Measurements from ENCODE around the gene FGF2.
A peak's percentile ranks its signal among the peaks of the same experiment; 100 is the strongest.

Gene FGF2

GRCh38 chr4:122836941-122837340 lies 10.3 kb downstream of the FGF2 start:
- Histone ChIP-seq H4K8ac (ENCODE audit: low read length) (no peak overlapping the region), H2BK12ac (ENCODE audit: low read length in 2 of 2) (no peak overlapping the region), H2BK120ac (ENCODE audit: low read depth, low read length) (no peak overlapping the region), H2AK5ac (ENCODE audit: low read length, severe bottlenecking) (no peak overlapping the region), H3K18ac (ENCODE audit: low read depth in 1 of 2, low read length in 2 of 2) (no peak overlapping the region), H3K23ac (ENCODE audit: low read length in 2 of 2) (no peak overlapping the region), H3K9ac (ENCODE audit: low read length) (no peak overlapping the region), H4K91ac (ENCODE audit: low read length) (no peak overlapping the region), H3K9me3 (ENCODE audit: control insufficient read depth, low read length) (no peaks in the 10 kb centered on the region), H3K4me3 (ENCODE audit: insufficient read depth in 1 of 2, low read depth in 1 of 2, low read length in 2 of 2) (no peak overlapping the region), H3K27me3 (ENCODE audit: control insufficient read depth in 1 of 2, insufficient read depth in 1 of 2, low read length in 2 of 2) (no peaks in the 10 kb centered on the region), H3K4me2 (ENCODE audit: low read length, poor library complexity, severe bottlenecking) (no peak overlapping the region), H3K14ac (ENCODE audit: low read length in 2 of 2) (no peak overlapping the region), H3K4me1 (ENCODE audit: control insufficient read depth, insufficient read depth, low read depth, low read length) (peaks cover 1% of the 10 kb centered on the region), H3K27ac (ENCODE audit: low read length, poor library complexity, severe bottlenecking) (no peak overlapping the region), H2BK5ac (ENCODE audit: low read depth, low read length, poor library complexity, severe bottlenecking) (no peak overlapping the region), H3K4ac (ENCODE audit: low read depth in 1 of 2, low read length in 2 of 2) (no peak overlapping the region), H2AFZ (ENCODE audit: low read depth, low read length) (no peak overlapping the region), H3K79me1 (replicated peaks; ENCODE audit: low read length, poor library complexity, severe bottlenecking) (peaks cover 3% of the 10 kb centered on the region), H2BK15ac (ENCODE audit: low read depth, poor library complexity, severe bottlenecking) (no peak overlapping the region), H3K36me3 (ENCODE audit: control insufficient read depth in 1 of 2, insufficient read depth in 2 of 2, low read depth in 1 of 2, low read length in 2 of 2) (peaks cover 15 to 37% of the 10 kb centered on the region in 2 experiments)
- DNase-seq = no peak
- WGBS = 100% methylated on average over 1 of the region's 2 CpGs

- Histone ChIP-seq H2BK15ac (ENCODE audit: low read depth, poor library complexity, severe bottlenecking) (no peak overlapping the region), H3K4me2 (ENCODE audit: low read length, poor library complexity, severe bottlenecking) (no peak overlapping the region), H3K27ac (ENCODE audit: low read length, poor library complexity, severe bottlenecking) (no peak overlapping the region), H4K91ac (ENCODE audit: low read length) (no peak overlapping the region), H3K36me3 (ENCODE audit: control insufficient read depth in 1 of 2, insufficient read depth in 2 of 2, low read depth in 1 of 2, low read length in 2 of 2) (peaks cover 15 to 37% of the 10 kb centered on the region in 2 experiments), H3K4ac (ENCODE audit: low read depth in 1 of 2, low read length in 2 of 2) (no peak overlapping the region), H3K23ac (ENCODE audit: low read length in 2 of 2) (no peak overlapping the region), H2BK5ac (ENCODE audit: low read depth, low read length, poor library complexity, severe bottlenecking) (no peak overlapping the region), H3K9ac (ENCODE audit: low read length) (no peak overlapping the region), H3K4me3 (ENCODE audit: insufficient read depth in 1 of 2, low read depth in 1 of 2, low read length in 2 of 2) (no peak overlapping the region), H2BK12ac (ENCODE audit: low read length in 2 of 2) (no peak overlapping the region), H2AK5ac (ENCODE audit: low read length, severe bottlenecking) (no peak overlapping the region), H3K14ac (ENCODE audit: low read length in 2 of 2) (no peak overlapping the region), H3K79me1 (replicated peaks; ENCODE audit: low read length, poor library complexity, severe bottlenecking) (peaks cover 3% of the 10 kb centered on the region), H2BK120ac (ENCODE audit: low read depth, low read length) (no peak overlapping the region), H3K4me1 (ENCODE audit: control insufficient read depth, insufficient read depth, low read depth, low read length) (peaks cover 2% of the 10 kb centered on the region), H3K18ac (ENCODE audit: low read depth in 1 of 2, low read length in 2 of 2) (no peak overlapping the region), H2AFZ (ENCODE audit: low read depth, low read length) (no peak overlapping the region), H3K9me3 (ENCODE audit: control insufficient read depth, low read length) (no peaks in the 10 kb centered on the region), H3K27me3 (ENCODE audit: control insufficient read depth in 1 of 2, insufficient read depth in 1 of 2, low read length in 2 of 2) (no peaks in the 10 kb centered on the region), H4K8ac (ENCODE audit: low read length) (no peak overlapping the region)
- no peak for DNase-seq
- 92% methylated on average over 1 of the region's 1 CpG for WGBS
Observed at GRCh38 chr4:122838034-122838433, 11.4 kb downstream of the FGF2 start.

GRCh38 chr4:122842392-122842791 lies 15.8 kb downstream of the FGF2 start:
- Histone ChIP-seq H3K18ac (ENCODE audit: low read depth in 1 of 2, low read length in 2 of 2) (no peak overlapping the region), H3K27ac (ENCODE audit: low read length, poor library complexity, severe bottlenecking) (no peak overlapping the region), H2AFZ (ENCODE audit: low read depth, low read length) (no peak overlapping the region), H2BK5ac (ENCODE audit: low read depth, low read length, poor library complexity, severe bottlenecking) (no peak overlapping the region), H3K4ac (ENCODE audit: low read depth in 1 of 2, low read length in 2 of 2) (no peak overlapping the region), H3K23ac (ENCODE audit: low read length in 2 of 2) (no peak overlapping the region), H3K79me1 (replicated peaks; ENCODE audit: low read length, poor library complexity, severe bottlenecking) (peaks cover 6% of the 10 kb centered on the region), H3K4me1 (ENCODE audit: control insufficient read depth, insufficient read depth, low read depth, low read length) (peaks cover 6% of the 10 kb centered on the region), H4K8ac (ENCODE audit: low read length) (no peak overlapping the region), H2BK15ac (ENCODE audit: low read depth, poor library complexity, severe bottlenecking) (no peak overlapping the region), H3K9me3 (ENCODE audit: control insufficient read depth, low read length) (no peaks in the 10 kb centered on the region), H3K4me2 (ENCODE audit: low read length, poor library complexity, severe bottlenecking) (no peak overlapping the region), H2AK5ac (ENCODE audit: low read length, severe bottlenecking) (no peak overlapping the region), H2BK12ac (ENCODE audit: low read length in 2 of 2) (no peak overlapping the region), H2BK120ac (ENCODE audit: low read depth, low read length) (no peak overlapping the region), H4K91ac (ENCODE audit: low read length) (no peak overlapping the region), H3K27me3 (ENCODE audit: control insufficient read depth in 1 of 2, insufficient read depth in 1 of 2, low read length in 2 of 2) (no peaks in the 10 kb centered on the region), H3K4me3 (ENCODE audit: insufficient read depth in 1 of 2, low read depth in 1 of 2, low read length in 2 of 2) (no peak overlapping the region), H3K9ac (ENCODE audit: low read length) (no peak overlapping the region), H3K14ac (ENCODE audit: low read length in 2 of 2) (no peak overlapping the region), H3K36me3 (ENCODE audit: control insufficient read depth in 1 of 2, insufficient read depth in 2 of 2, low read depth in 1 of 2, low read length in 2 of 2) (peaks cover 13 to 30% of the 10 kb centered on the region in 2 experiments)
- WGBS = 67% methylated on average over 1 of the region's 1 CpG
- DNase-seq = no peak

GRCh38 chr4:122842984-122843531 lies 16.4 kb downstream of the FGF2 start:
- H3K79me1 ChIP-seq (replicated peaks; ENCODE audit: low read length, poor library complexity, severe bottlenecking) = peaks cover 7% of the 10 kb centered on the region
- H3K4me1 ChIP-seq (ENCODE audit: control insufficient read depth, insufficient read depth, low read depth, low read length) = peaks cover 8% of the 10 kb centered on the region
- H2BK12ac ChIP-seq (ENCODE audit: low read length in 2 of 2) = peak overlapping the region in 1 of 2 experiments; percentile 18
- peak overlapping the region; percentile 3 for H4K8ac ChIP-seq (ENCODE audit: low read length)
- no peak overlapping the region for H3K23ac ChIP-seq (ENCODE audit: low read length in 2 of 2)
- no peak overlapping the region for H2BK120ac ChIP-seq (ENCODE audit: low read depth, low read length)
- no peak overlapping the region for H3K4ac ChIP-seq (ENCODE audit: low read depth in 1 of 2, low read length in 2 of 2)
- peak; percentile 57 for DNase-seq
- H2AFZ ChIP-seq (ENCODE audit: low read depth, low read length) = no peak overlapping the region
- no peaks in the 10 kb centered on the region for H3K27me3 ChIP-seq (ENCODE audit: control insufficient read depth in 1 of 2, insufficient read depth in 1 of 2, low read length in 2 of 2)
- H3K27ac ChIP-seq (ENCODE audit: low read length, poor library complexity, severe bottlenecking) = peak overlapping the region; percentile 3
- H2AK5ac ChIP-seq (ENCODE audit: low read length, severe bottlenecking) = no peak overlapping the region
- H4K91ac ChIP-seq (ENCODE audit: low read length) = no peak overlapping the region
- H3K14ac ChIP-seq (ENCODE audit: low read length in 2 of 2) = no peak overlapping the region
- H3K36me3 ChIP-seq (ENCODE audit: control insufficient read depth in 1 of 2, insufficient read depth in 2 of 2, low read depth in 1 of 2, low read length in 2 of 2) = peaks cover 16 to 36% of the 10 kb centered on the region in 2 experiments
- no peak overlapping the region for H3K9ac ChIP-seq (ENCODE audit: low read length)
- no peak overlapping the region for H3K4me2 ChIP-seq (ENCODE audit: low read length, poor library complexity, severe bottlenecking)
- H2BK5ac ChIP-seq (ENCODE audit: low read depth, low read length, poor library complexity, severe bottlenecking) = no peak overlapping the region
- H3K18ac ChIP-seq (ENCODE audit: low read depth in 1 of 2, low read length in 2 of 2) = no peak overlapping the region
- H3K4me3 ChIP-seq (ENCODE audit: insufficient read depth in 1 of 2, low read depth in 1 of 2, low read length in 2 of 2) = no peak overlapping the region
- 58% methylated on average over 4 of the region's 4 CpGs for WGBS
- no peak overlapping the region for H2BK15ac ChIP-seq (ENCODE audit: low read depth, poor library complexity, severe bottlenecking)
- H3K9me3 ChIP-seq (ENCODE audit: control insufficient read depth, low read length) = no peaks in the 10 kb centered on the region
